ENCODE results near the gene OPRD1. TPM values are rescaled to one million over a fixed set of nuclear protein-coding genes. Genes with fewer than 3 reads are reported as not detected.

OPRD1 gene
- total and polyA plus RNA-seq, 2 of the 4 experiments (the other 2 are of a cell fraction), result under 0.01 TPM; not detected in 1

GRCh38 chr1:28897789-28898188, 85.8 kb downstream of the OPRD1 start:
- H3K56ac ChIP-seq (ENCODE audit: extremely low read depth, insufficient read depth, low read length), result no peak overlapping the region; the same call in 1 of the 2 replicates
- H3K36me3 ChIP-seq (ENCODE audit: control insufficient read depth, insufficient read depth, low read length), result no peaks in the 10 kb centered on the region
- H2AK5ac ChIP-seq (ENCODE audit: low read depth, low read length), result no peak overlapping the region
- no peak overlapping the region for H2AK9ac ChIP-seq (replicated peaks; ENCODE audit: low read depth, low read length, poor library complexity)
- no peak overlapping the region for H2BK20ac ChIP-seq (ENCODE audit: low read depth, low read length)
- in situ Hi-C loops (cut with MboI; ENCODE audit: low sequenced_read_pairs) (loop anchor here (10.0 kb wide), 1 partner anchor 1807 kb away; no protein-coding TSS in a partner anchor), dilution Hi-C loops (cut with HindIII; ENCODE audit: low sequenced_read_pairs, unreplicated experiment) (no loop called here), intact Hi-C loops (cut with micrococcal nuclease) (no loop called here)
- BruUV-seq (replicated peaks), result no TSS peak
- no peak overlapping the region for H3K27ac ChIP-seq (ENCODE audit: insufficient read depth, low read length)
- no peaks in the 10 kb centered on the region; the same call in 1 of the 2 replicates for H3K4me1 ChIP-seq (ENCODE audit: control insufficient read depth, insufficient read depth, low read length)
- H3K18ac ChIP-seq (ENCODE audit: low read depth, low read length), result no peak overlapping the region
- no peak overlapping the region for H2BK15ac ChIP-seq (ENCODE audit: low read depth, low read length)
- POLR2A ChIA-PET (ENCODE audit: unreplicated experiment), result no interaction called here
- no peaks in the 10 kb centered on the region for H3K27me3 ChIP-seq (ENCODE audit: control insufficient read depth, insufficient read depth, low read length)
- peaks cover 3% of the 10 kb centered on the region; the same call in 1 of the 2 replicates for H3K9me1 ChIP-seq (ENCODE audit: insufficient read depth, low read length)
- no peak overlapping the region for H3K4me3 ChIP-seq (ENCODE audit: insufficient read depth, low read depth, low read length)
- H4K5ac ChIP-seq (ENCODE audit: low read depth, low read length), result no peak overlapping the region
- H3K79me1 ChIP-seq (ENCODE audit: low read depth in 1 of 2, low read length in 2 of 2), result no peaks in the 10 kb centered on the region
- H4K91ac ChIP-seq (ENCODE audit: insufficient read depth, low read depth, low read length), result no peak overlapping the region
- peak overlapping the region; percentile 1; the same call in 1 of the 2 replicates for H3K23ac ChIP-seq (ENCODE audit: low read depth, low read length)
- no peaks in the 10 kb centered on the region for H4K20me1 ChIP-seq (ENCODE audit: insufficient read depth, low read length)
- H3K9ac ChIP-seq (ENCODE audit: low read depth, low read length), result no peak overlapping the region
- H3K4me2 ChIP-seq (ENCODE audit: low read depth, low read length), result no peak overlapping the region
- H3K14ac ChIP-seq (replicated peaks; ENCODE audit: low read depth, low read length), result no peak overlapping the region
- no peak overlapping the region for H2BK5ac ChIP-seq (ENCODE audit: low read depth, low read length, poor library complexity, severe bottlenecking)
- no peaks in the 10 kb centered on the region for H3K9me3 ChIP-seq (ENCODE audit: control insufficient read depth, insufficient read depth, low read length)
- ATAC-seq (ENCODE audit: low read depth) (no peak), DNase-seq (no peak)
- no peak overlapping the region for H4K8ac ChIP-seq (ENCODE audit: low read depth in 2 of 2, low read length in 2 of 2)
- CTCF ChIA-PET, result no interaction called here
- TF ChIP-seq POLR2A (IDR thresholded peaks at IDR 0.05; ENCODE audit: low read depth, low read length) (no peak), RCOR1 (IDR thresholded peaks at IDR 0.05; ENCODE audit: insufficient replicate concordance, low read length) (no peak), FOS (IDR thresholded peaks at IDR 0.05; ENCODE audit: low read depth, low read length) (no peak), CEBPB (IDR thresholded peaks at IDR 0.05; ENCODE audit: low read depth, low read length) (no peak), SMC3 (IDR thresholded peaks at IDR 0.05; ENCODE audit: low read depth, low read length) (no peak), RFX5 (IDR thresholded peaks at IDR 0.05; ENCODE audit: low read depth, low read length) (no peak), NFE2L2 (IDR thresholded peaks at IDR 0.05; ENCODE audit: low read depth, low read length) (no peak), MAFK (IDR thresholded peaks at IDR 0.05; ENCODE audit: low read depth, low read length) (no peak)
- TF ChIP-seq, protein P1, sequence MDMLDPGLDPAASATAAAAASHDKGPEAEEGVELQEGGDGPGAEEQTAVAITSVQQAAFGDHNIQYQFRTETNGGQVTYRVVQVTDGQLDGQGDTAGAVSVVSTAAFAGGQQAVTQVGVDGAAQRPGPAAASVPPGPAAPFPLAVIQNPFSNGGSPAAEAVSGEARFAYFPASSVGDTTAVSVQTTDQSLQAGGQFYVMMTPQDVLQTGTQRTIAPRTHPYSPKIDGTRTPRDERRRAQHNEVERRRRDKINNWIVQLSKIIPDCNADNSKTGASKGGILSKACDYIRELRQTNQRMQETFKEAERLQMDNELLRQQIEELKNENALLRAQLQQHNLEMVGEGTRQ (IDR thresholded peaks at IDR 0.05; ENCODE audit: low read depth, low read length), result no peak
- WGBS, 2 experiments (ENCODE audit: extremely low coverage in 2 of 2, insufficient read length in 1 of 2), result 80% methylated on average over 1 of the region's 4 CpGs; no CpG with 5 or more reads in 1 of the 2 experiments
- no peak overlapping the region for H3K4ac ChIP-seq (ENCODE audit: low read depth, low read length)
- H2AFZ ChIP-seq (replicated peaks; ENCODE audit: low read length, poor library complexity), result no peak overlapping the region
- H2BK120ac ChIP-seq (ENCODE audit: low read depth, low read length), result no peak overlapping the region
